Measurements from ENCODE around the gene PPP1R2C. TPM values are rescaled to one million over a fixed set of nuclear protein-coding genes. Genes with fewer than 3 reads are reported as not detected.

PPP1R2C gene
- total RNA-seq, 2 experiments from 2014 or later, result not detected

GRCh38 chrX:42754115-42754514 is 23.8 kb downstream of the PPP1R2C start:
- H3K4me3 ChIP-seq (ENCODE audit: low read depth, low read length, poor library complexity, severe bottlenecking), result no peak overlapping the region
- H3K4me1 ChIP-seq (ENCODE audit: insufficient read depth, low read length, poor library complexity, severe bottlenecking), result no peaks in the 10 kb centered on the region
- no peaks in the 10 kb centered on the region for H3K9me3 ChIP-seq (ENCODE audit: low read length)
- ChIA-PET CTCF (ENCODE audit: unreplicated experiment) (no interaction called here), POLR2A (interaction anchor here (0.6 kb wide), 1 partner anchor 1199 kb away, joined by 4 read pairs; no protein-coding TSS in a partner anchor)
- no peak for TF ChIP-seq CTCF (conservative IDR thresholded peaks at IDR 0.05; ENCODE audit: low read length)
- TF ChIP-seq EZH2phosphoT487 (IDR thresholded peaks at IDR 0.05; ENCODE audit: borderline replicate concordance, low read depth, low read length), result no peak
- H2AFZ ChIP-seq (ENCODE audit: low read length), result no peak overlapping the region
- H3K36me3 ChIP-seq (ENCODE audit: insufficient read depth, low read length), result no peaks in the 10 kb centered on the region; the same call in 1 of the 2 replicates
- H3K4me2 ChIP-seq (ENCODE audit: low read length), result no peak overlapping the region
- no peaks in the 10 kb centered on the region for H3K9me2 ChIP-seq (ENCODE audit: insufficient read depth, low read length)
- BruUV-seq (replicated peaks), result no TSS peak
- no peaks in the 10 kb centered on the region for H4K20me1 ChIP-seq (ENCODE audit: insufficient read depth, low read length)
- intact Hi-C loops (cut with micrococcal nuclease; ENCODE audit: unreplicated experiment), result no loop called here
- H3K79me2 ChIP-seq (ENCODE audit: insufficient read depth, low read depth, low read length), result no peaks in the 10 kb centered on the region
- no peak for DNase-seq (ENCODE audit: low spot score)
- H3K27ac ChIP-seq (ENCODE audit: low read depth, low read length, poor library complexity, severe bottlenecking), result no peak overlapping the region

GRCh38 chrX:42752730-42753129 is 25.2 kb downstream of the PPP1R2C start:
- H3K9me3 ChIP-seq (ENCODE audit: low read length), result no peaks in the 10 kb centered on the region
- no peaks in the 10 kb centered on the region for H3K4me1 ChIP-seq (ENCODE audit: insufficient read depth, low read length, poor library complexity, severe bottlenecking)
- peak overlapping the region; percentile 19; the same call in 1 of the 2 replicates for H2AFZ ChIP-seq (ENCODE audit: low read length)
- no peaks in the 10 kb centered on the region for H3K9me2 ChIP-seq (ENCODE audit: insufficient read depth, low read length)
- intact Hi-C loops (cut with micrococcal nuclease; ENCODE audit: unreplicated experiment), result no loop called here
- no peak overlapping the region for H3K27ac ChIP-seq (ENCODE audit: low read depth, low read length, poor library complexity, severe bottlenecking)
- DNase-seq (ENCODE audit: low spot score), result no peak
- CTCF ChIA-PET (ENCODE audit: unreplicated experiment), result no interaction called here
- POLR2A ChIA-PET, result no interaction called here
- no peaks in the 10 kb centered on the region for H3K79me2 ChIP-seq (ENCODE audit: insufficient read depth, low read depth, low read length)
- no peak for TF ChIP-seq CTCF (conservative IDR thresholded peaks at IDR 0.05; ENCODE audit: low read length)
- TF ChIP-seq EZH2phosphoT487 (IDR thresholded peaks at IDR 0.05; ENCODE audit: borderline replicate concordance, low read depth, low read length), result no peak
- BruUV-seq (replicated peaks), result no TSS peak
- no peak overlapping the region for H3K4me3 ChIP-seq (ENCODE audit: low read depth, low read length, poor library complexity, severe bottlenecking)
- H3K4me2 ChIP-seq (ENCODE audit: low read length), result no peak overlapping the region
- no peaks in the 10 kb centered on the region for H4K20me1 ChIP-seq (ENCODE audit: insufficient read depth, low read length)
- no peaks in the 10 kb centered on the region; the same call in 1 of the 2 replicates for H3K36me3 ChIP-seq (ENCODE audit: insufficient read depth, low read length)

GRCh38 chrX:42751573-42751972 is 26.4 kb downstream of the PPP1R2C start:
- no peak overlapping the region for H2AFZ ChIP-seq (ENCODE audit: low read length)
- CTCF ChIA-PET (ENCODE audit: unreplicated experiment), result no interaction called here
- no peaks in the 10 kb centered on the region for H3K9me3 ChIP-seq (ENCODE audit: low read length)
- H3K27ac ChIP-seq (ENCODE audit: low read depth, low read length, poor library complexity, severe bottlenecking), result no peak overlapping the region
- no peaks in the 10 kb centered on the region; the same call in 1 of the 2 replicates for H3K36me3 ChIP-seq (ENCODE audit: insufficient read depth, low read length)
- no peak for DNase-seq (ENCODE audit: low spot score)
- H3K4me2 ChIP-seq (ENCODE audit: low read length), result no peak overlapping the region
- H3K4me3 ChIP-seq (ENCODE audit: low read depth, low read length, poor library complexity, severe bottlenecking), result no peak overlapping the region
- no peaks in the 10 kb centered on the region for H3K79me2 ChIP-seq (ENCODE audit: insufficient read depth, low read depth, low read length)
- no peaks in the 10 kb centered on the region for H3K4me1 ChIP-seq (ENCODE audit: insufficient read depth, low read length, poor library complexity, severe bottlenecking)
- no peaks in the 10 kb centered on the region for H4K20me1 ChIP-seq (ENCODE audit: insufficient read depth, low read length)
- H3K9me2 ChIP-seq (ENCODE audit: insufficient read depth, low read length), result no peaks in the 10 kb centered on the region
- TF ChIP-seq CTCF (conservative IDR thresholded peaks at IDR 0.05; ENCODE audit: low read length) (no peak), EZH2phosphoT487 (IDR thresholded peaks at IDR 0.05; ENCODE audit: borderline replicate concordance, low read depth, low read length) (no peak)
- no TSS peak for BruUV-seq (replicated peaks)
- POLR2A ChIA-PET, result interaction anchor here (0.7 kb wide), 1 partner anchor 60 kb away, joined by 3 read pairs; no protein-coding TSS in a partner anchor
- intact Hi-C loops (cut with micrococcal nuclease; ENCODE audit: unreplicated experiment), result no loop called here

All from OCI-LY7 (cell line).